Measurements from ENCODE around the gene LPIN1.
A peak's percentile ranks its signal among the peaks of the same experiment; 100 is the strongest.

LPIN1 gene

DNA sequence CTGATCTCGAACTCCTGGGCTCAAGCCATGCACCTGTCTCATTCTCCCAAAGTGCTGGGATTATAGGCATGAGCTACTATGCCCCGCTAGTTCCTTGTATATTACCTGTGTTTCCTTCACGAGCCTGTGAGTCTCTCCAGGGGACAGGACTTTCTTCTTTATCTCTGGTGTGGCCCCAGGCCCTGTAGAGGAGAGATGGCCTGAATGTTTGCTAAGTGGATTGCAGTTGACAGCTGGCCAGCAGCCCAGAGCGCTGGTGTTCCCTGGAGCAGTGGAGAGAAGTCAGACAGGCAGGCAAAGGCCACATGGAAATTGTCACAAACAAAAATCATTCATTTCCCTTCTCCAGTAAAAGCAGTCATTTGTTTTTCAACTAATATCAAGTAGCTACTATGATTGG, 17.9 kb downstream of the LPIN1 start:
- no peak for DNase-seq

- no peak for DNase-seq
These were observed 18.5 kb downstream of the LPIN1 start for GRCh38 chr2:11764920-11765319.

GRCh38 chr2:11765501-11765900, 19.1 kb downstream of the LPIN1 start:
- no peak for DNase-seq

- DNase-seq, result no peak
These were observed 19.6 kb downstream of the LPIN1 start for GRCh38 chr2:11766016-11766415.

GRCh38 chr2:11767779-11768178, 21.3 kb downstream of the LPIN1 start:
- DNase-seq, result no peak

DNA sequence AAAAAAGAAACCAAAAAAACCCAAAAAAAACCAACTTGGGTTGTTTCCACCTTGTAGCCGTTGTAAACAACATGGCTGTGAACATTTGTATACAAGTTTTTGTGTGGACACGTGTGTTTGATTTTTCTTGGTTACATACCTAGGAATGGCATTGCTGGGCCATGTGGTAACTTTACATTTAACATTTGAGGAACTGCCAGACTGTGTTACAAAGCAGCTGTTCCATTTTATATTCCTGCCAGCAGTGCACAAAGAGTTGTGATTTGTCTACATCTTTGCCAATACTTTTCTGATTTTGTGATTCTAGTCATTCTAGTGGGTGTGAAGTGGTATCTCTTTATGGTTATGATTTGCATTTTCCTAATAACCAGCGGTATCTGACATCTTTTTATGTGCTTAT, 22.5 kb downstream of the LPIN1 start:
- no peak for DNase-seq

- DNase-seq, result no peak
These were observed 23.1 kb downstream of the LPIN1 start for GRCh38 chr2:11769516-11769915.

DNA sequence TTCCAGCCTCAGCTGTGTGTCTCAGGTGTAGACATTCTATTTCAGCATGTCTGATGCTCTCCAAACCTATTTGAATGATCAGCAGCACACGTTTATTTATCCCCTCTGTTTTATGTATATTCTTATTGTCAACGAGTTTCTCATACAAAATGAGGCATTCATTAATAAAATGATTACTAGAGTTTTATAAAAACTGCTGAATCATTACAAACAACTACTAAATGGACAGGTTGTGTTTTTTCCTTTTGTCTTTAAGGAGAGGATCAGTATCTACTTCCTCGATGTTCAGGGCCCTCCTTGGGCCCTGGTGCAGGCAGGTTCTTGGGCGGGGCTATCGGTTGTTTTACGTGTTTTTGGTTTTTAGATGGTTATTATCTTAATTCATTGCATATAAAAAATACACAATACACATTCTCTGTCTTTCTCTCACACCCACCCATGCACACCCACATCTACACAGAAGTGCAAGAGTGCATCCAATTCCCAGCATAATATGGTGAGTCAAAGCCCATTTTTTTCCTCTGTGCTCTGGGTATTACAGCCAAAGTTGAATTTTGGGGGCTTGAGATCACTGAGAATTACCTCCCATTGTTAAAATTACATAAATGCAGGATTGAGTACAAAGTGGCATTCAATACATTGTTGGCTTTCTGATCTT, 24.2 kb downstream of the LPIN1 start:
- DNase-seq, result no peak

GRCh38 chr2:11771971-11772615, 25.7 kb downstream of the LPIN1 start:
- DNase-seq, result no peak

- no peak for DNase-seq
These were observed 26.7 kb downstream of the LPIN1 start for GRCh38 chr2:11773111-11773510.

DNA sequence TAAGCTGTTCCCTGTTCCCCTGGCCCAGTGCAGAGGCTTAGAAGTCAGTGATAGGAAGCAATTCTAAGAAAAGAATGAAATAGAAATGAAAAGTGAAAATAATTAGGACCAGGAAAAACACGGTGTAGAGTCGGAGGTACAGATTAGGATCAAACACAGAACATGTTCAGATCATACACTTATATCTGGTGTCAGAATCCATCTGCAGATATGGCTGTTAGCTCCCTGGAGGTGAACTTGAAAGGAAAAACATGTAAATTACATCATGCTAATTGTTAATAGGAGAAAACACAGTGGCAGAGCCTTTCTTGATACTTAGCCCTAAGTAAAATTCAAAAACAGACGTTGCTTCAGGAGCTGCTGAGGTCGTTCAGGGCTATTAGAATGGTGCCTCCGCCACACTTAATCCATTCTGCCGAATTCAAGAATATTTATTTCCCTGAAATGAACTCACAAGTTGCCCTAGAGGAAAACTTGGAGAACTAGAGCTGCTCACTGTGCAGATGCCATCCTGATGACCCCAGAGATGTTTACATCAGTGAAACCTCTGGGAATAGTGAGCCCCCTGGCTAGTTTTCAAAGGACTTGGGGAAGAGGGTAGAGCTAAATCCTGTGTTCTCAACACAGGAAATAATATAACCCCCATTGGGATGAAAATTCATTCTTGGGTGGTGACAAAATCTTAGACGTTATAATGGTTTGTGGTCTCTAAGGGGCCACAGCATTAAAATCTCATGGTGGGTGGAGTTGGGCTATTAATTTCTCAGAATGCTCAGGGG, 27.5 kb downstream of the LPIN1 start:
- no peak for DNase-seq

GRCh38 chr2:11774600-11774999, 28.2 kb downstream of the LPIN1 start:
- DNase-seq, result no peak

DNA sequence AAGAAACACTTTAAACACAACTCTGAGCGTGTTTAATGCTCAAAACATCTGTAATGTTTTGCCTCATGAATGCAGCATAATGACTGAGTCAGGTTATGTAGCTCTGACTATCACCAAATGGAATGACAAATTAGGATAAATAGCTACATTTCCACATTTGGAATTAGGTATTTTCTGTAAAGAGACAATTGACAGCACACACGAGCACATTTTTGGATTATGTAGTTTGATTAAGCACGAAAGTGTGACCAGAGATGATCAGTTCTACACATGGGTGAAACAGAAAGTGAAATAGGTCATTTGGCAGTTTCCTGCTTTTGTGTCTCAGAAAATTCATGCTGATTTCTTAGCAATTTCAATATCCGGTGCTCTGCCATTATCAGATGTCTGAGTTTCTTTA, 29.0 kb downstream of the LPIN1 start:
- DNase-seq, result no peak

GRCh38 chr2:11777066-11777782, 30.8 kb downstream of the LPIN1 start:
- DNase-seq, result no peak

DNA sequence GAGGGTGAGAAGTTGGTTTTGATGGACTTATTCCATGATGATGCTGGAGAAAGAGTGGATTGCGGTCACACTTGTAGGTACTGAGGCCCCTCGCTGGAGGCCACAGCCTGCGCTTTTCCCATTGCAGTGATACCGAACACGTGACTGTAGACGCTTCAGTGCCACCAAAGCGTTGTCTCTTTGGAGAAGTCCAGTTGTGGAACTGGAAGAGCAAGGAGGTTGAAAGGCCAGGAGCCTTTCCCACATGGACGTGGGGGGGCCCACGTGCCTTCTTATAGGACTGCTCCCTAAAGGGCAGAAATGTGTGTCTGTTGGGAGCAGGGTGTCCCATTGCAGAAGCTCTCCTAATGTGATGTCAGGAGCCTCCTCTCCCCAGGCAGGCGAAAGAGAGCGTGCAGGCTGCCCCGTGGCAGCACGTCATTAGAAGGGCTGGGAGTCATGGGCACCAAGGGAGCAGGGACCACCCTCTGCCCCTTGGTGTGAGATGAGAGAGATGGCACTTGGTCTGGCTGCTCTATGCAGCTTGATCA, 31.5 kb downstream of the LPIN1 start:
- DNase-seq, result no peak

DNA sequence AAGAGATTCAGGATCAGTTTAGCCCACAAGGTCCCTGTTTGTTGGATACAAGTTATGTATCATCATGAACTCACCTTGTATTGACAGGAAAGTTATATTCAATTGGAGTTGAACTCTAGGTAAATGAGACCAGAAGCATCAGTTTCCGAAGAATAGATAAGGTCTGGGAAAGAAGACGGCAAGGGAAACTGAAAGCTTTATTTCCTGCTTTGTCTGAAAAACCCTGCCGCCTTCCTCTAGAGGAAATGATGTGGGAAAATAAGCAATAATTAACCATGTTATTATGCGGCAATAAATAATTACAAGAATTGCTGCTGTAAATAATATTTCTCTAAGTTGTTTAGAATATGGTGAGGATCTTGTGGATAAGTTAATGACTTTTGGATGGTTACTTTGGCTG, 32.0 kb downstream of the LPIN1 start:
- no peak for DNase-seq

DNA sequence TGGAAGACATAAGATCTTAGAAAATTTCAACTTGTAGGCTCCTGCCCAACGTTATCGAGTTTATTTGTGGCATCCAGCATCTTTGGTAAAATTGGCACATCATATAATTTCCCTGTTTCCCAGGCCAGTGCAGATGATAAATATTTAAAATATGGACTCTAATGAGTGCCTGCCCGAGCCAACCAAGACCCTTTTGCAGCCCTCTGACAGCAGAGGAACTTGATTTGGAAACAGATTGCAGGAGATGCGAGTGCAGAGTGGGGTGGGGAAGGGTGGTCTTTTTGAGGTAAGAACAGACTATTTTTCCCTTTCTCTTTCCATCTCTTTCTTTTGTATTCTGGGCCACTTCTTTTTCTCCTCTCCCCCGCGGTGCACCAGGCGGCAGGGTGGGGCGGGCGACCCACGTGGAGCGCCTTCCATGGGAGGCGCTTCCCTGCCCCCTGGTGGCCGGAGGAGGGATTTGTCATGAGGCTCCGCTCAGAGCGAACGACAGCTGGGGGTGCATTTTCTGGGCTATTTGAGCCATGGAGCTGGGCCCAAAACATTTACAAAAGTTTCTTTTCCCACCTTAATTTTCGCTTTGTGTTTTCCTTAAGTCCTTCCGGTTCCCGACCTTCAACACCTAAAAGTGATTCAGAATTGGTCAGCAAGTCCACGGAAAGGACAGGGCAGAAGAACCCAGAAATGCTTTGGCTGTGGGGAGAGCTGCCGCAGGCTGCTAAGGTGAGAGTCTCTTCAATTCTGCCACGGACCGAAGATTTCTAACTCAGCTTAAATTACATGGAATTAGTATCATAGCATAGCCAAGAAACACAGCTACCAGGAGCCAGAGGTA, 32.7 kb downstream of the LPIN1 start:
- peak; percentile 38 for DNase-seq

DNA sequence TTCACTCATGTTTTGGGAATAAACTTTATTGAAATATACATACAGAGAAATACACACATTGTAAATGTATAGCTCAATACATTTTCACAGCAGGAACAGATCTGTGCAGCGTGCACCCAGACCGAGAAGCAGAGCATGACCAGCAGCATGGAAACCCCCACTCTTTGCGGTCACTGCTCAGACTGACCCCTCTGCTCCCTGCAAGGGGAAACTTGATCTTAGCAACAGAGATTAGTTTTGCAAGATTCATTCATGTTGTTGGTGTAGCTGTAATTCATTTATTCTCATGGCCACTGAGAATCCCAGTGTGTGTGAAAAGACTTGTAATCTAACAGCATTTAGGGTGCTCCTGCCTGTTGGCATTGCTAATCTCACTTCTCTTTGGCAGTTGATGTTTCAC, 35.2 kb downstream of the LPIN1 start:
- no peak for DNase-seq

GRCh38 chr2:11784280-11784679, 37.8 kb downstream of the LPIN1 start:
- DNase-seq, result no peak

DNA sequence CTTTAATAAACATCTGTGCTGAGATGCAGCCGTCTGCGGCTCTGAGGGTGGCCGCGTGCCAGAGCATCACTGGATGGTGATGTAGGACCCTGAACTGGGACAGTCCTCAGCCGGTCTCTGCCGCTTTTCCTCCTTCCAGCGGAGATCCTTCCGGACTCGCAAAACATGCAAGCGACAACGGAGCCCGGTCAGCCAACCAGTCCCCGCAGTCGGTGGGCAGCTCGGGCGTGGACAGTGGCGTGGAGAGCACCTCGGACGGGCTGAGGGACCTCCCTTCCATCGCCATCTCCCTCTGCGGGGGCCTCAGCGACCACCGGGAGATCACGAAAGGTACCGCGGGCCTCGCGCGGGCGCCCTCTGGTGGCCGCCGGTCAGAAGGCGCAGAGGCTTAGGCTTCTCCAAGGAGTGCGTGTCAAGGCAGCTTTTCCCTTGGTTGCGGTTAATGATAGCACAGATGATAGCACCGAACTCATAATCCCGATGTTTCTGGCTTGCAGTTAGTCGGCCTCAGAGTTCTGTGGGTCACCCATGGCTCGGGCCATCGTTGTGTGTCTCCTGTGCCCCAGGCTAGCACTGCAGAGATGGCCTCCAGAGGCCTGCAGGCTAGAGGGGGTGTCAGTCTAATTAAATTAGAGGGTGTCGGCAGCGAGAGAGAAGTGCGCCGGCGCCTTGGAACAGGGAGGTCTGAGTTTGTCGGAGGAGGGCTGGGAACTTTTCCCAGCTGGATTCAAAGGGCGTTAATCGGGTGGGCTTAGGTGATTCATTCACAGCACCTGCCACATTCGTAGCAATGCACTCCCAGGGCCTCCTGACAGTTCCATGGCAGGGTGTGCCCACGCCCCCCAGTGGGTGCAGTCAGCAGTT, 38.5 kb downstream of the LPIN1 start:
- DNase-seq, result no peak

DNA sequence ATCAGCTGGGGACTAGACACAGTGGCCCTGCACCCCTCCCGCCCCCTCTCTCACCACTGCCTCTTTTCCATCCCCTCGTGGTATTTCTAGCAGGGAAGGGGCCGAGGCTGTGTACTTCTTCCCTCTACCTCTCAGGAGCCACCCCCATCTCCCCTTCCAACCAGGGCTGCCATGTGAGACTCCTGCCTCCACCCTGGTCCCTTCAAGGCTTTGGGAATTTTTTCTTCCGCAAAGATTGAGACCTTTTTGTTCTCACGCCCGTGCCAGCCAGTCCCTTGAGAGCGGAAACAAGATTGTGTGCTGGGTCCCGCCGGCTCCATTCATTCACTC, 39.1 kb downstream of the LPIN1 start:
- DNase-seq, result no peak

DNA sequence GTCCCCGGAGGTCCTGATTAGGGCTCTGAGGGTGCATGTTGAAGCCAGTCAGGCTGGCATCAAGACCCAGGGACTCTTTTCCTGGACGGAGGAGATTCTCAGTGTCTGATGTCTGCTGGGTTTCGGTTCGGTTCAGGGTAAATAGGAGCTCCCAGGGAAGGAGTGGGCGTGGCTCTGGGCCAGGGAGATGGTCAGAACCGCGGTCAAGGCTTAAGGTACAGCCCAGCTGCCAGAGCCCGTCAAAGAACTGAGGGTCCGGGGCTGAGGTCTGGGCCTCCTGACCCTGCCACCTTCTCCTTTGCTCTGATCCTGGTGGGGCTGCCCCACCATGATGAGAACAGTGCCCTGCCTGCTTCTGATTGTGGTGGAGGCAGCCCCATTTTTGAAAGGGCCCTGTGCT, 39.8 kb downstream of the LPIN1 start:
- DNase-seq, result no peak

Measured in GDM1 (cell line).